ENCODE measurements around the gene WARS2. TPM values are rescaled to one million over a fixed set of nuclear protein-coding genes. Genes with fewer than 3 reads are reported as not detected.

The WARS2 gene
- total RNA-seq, 4 donors from 2014 or later, result 4.6 to 18.6 (median 10.3) TPM

GRCh38 chr1:119083980-119084379 lies 56.5 kb downstream of the WARS2 start:
- no peak for DNase-seq
- H3K4me3 ChIP-seq, result no peak overlapping the region
- no peak overlapping the region for H3K27ac ChIP-seq
- H3K36me3 ChIP-seq, result no peaks in the 10 kb centered on the region
- H3K9me3 ChIP-seq, result no peaks in the 10 kb centered on the region
- no peaks in the 10 kb centered on the region for H3K27me3 ChIP-seq
- no peaks in the 10 kb centered on the region for H3K4me1 ChIP-seq
- TF ChIP-seq POLR2A (IDR thresholded peaks at IDR 0.05) (no peak), EP300 (IDR thresholded peaks at IDR 0.05; ENCODE audit: low read depth) (no peak), POLR2AphosphoS5 (IDR thresholded peaks at IDR 0.05) (no peak)
- intact Hi-C loops (cut with DNase I; ENCODE audit: low total_unique reads) (no loop called here), in situ Hi-C loops (cut with MboI; ENCODE audit: low pct_ligation_motif_present in 1 of 4, low pct_unique_long_range_greater_than_20kb in 1 of 4, low sequenced_read_pairs in 3 of 4) (no loop called here)
- WGBS, 2 donors (ENCODE audit: low coverage in 1 of 2), result 87 to 90% methylated on average over 6 of the region's 6 CpGs

GRCh38 chr1:119083479-119083878 lies 57.0 kb downstream of the WARS2 start:
- in situ Hi-C loops (cut with MboI; ENCODE audit: low pct_ligation_motif_present in 1 of 4, low pct_unique_long_range_greater_than_20kb in 1 of 4, low sequenced_read_pairs in 3 of 4), result no loop called here
- Histone ChIP-seq H3K4me3 (no peak overlapping the region), H3K27ac (no peak overlapping the region), H3K4me1 (no peaks in the 10 kb centered on the region), H3K9me3 (no peaks in the 10 kb centered on the region), H3K27me3 (no peaks in the 10 kb centered on the region), H3K36me3 (no peaks in the 10 kb centered on the region)
- no peak for DNase-seq
- no peak for TF ChIP-seq POLR2A (IDR thresholded peaks at IDR 0.05)
- TF ChIP-seq POLR2AphosphoS5 (IDR thresholded peaks at IDR 0.05), result no peak
- no peak for TF ChIP-seq CTCF (IDR thresholded peaks at IDR 0.05)
- no peak for TF ChIP-seq EP300 (IDR thresholded peaks at IDR 0.05; ENCODE audit: low read depth)
- WGBS, 2 donors (ENCODE audit: low coverage in 1 of 2), result 88 to 96% methylated on average over 1 of the region's 1 CpG
- intact Hi-C loops (cut with DNase I; ENCODE audit: low total_unique reads), result no loop called here

GRCh38 chr1:119081700-119082099 lies 58.8 kb downstream of the WARS2 start:
- H3K4me3 ChIP-seq, result no peak overlapping the region
- TF ChIP-seq POLR2AphosphoS5 (IDR thresholded peaks at IDR 0.05), result no peak
- TF ChIP-seq EP300 (IDR thresholded peaks at IDR 0.05; ENCODE audit: low read depth), result no peak
- TF ChIP-seq POLR2A (IDR thresholded peaks at IDR 0.05), result no peak
- TF ChIP-seq CTCF (IDR thresholded peaks at IDR 0.05), result no peak
- 94 to 100% methylated on average over 2 to 3 of the region's 3 CpGs for WGBS, 2 donors (ENCODE audit: low coverage in 1 of 2)
- no peak for DNase-seq
- in situ Hi-C loops (cut with MboI; ENCODE audit: low pct_ligation_motif_present in 1 of 4, low pct_unique_long_range_greater_than_20kb in 1 of 4, low sequenced_read_pairs in 3 of 4), result no loop called here
- no peaks in the 10 kb centered on the region for H3K9me3 ChIP-seq
- H3K27ac ChIP-seq, result no peak overlapping the region
- no peaks in the 10 kb centered on the region for H3K27me3 ChIP-seq
- intact Hi-C loops (cut with DNase I; ENCODE audit: low total_unique reads), result no loop called here
- H3K36me3 ChIP-seq, result no peaks in the 10 kb centered on the region
- H3K4me1 ChIP-seq, result no peaks in the 10 kb centered on the region

GRCh38 chr1:119081267-119081666 lies 59.2 kb downstream of the WARS2 start:
- H3K36me3 ChIP-seq, result no peaks in the 10 kb centered on the region

More at GRCh38 chr1:119081267-119081666, 59.2 kb downstream of the WARS2 start:
- H3K27ac ChIP-seq, result no peak overlapping the region
- TF ChIP-seq POLR2A (IDR thresholded peaks at IDR 0.05), result no peak
- no peak for TF ChIP-seq CTCF (IDR thresholded peaks at IDR 0.05)
- no peak for TF ChIP-seq EP300 (IDR thresholded peaks at IDR 0.05; ENCODE audit: low read depth)
- H3K27me3 ChIP-seq, result no peaks in the 10 kb centered on the region
- H3K4me1 ChIP-seq, result no peaks in the 10 kb centered on the region
- in situ Hi-C loops (cut with MboI; ENCODE audit: low pct_ligation_motif_present in 1 of 4, low pct_unique_long_range_greater_than_20kb in 1 of 4, low sequenced_read_pairs in 3 of 4), result no loop called here
- intact Hi-C loops (cut with DNase I; ENCODE audit: low total_unique reads), result no loop called here
- H3K9me3 ChIP-seq, result no peaks in the 10 kb centered on the region
- H3K4me3 ChIP-seq, result no peak overlapping the region
- DNase-seq, result no peak
